ENCODE data around the gene KLHL17.

DNA sequence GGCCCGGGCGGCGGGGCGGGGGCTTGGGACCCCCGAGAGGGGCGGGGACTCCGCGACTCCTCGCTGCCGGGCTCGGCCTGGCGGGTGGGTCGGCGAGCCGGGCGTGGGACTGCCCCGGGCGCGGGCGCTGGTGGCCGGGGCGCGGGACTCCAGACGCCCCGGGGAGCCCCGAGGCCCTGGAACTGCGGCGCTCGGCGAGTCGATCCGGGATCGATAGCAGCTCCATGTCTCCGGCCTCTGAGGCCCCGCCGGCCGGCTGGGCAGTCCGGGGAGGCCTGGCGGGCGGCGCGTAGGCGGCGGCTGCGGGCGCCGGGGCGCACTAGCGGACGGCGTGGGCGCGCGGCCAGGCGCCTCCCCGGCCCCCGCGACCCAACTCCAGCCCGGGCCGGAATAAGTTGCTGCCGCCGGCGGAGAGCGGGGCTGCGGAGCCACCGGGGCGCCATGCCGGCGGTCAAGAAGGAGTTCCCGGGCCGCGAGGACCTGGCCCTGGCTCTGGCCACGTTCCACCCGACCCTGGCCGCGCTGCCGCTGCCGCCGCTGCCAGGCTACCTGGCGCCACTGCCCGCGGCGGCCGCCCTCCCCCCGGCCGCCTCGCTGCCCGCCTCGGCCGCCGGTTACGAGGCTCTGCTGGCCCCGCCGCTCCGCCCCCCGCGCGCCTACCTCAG is 36.3 kb upstream of the KLHL17 start:
- no peak for TF ChIP-seq POLR2AphosphoS5 (IDR thresholded peaks at IDR 0.05; ENCODE audit: low read depth)
- TF ChIP-seq, protein P1, sequence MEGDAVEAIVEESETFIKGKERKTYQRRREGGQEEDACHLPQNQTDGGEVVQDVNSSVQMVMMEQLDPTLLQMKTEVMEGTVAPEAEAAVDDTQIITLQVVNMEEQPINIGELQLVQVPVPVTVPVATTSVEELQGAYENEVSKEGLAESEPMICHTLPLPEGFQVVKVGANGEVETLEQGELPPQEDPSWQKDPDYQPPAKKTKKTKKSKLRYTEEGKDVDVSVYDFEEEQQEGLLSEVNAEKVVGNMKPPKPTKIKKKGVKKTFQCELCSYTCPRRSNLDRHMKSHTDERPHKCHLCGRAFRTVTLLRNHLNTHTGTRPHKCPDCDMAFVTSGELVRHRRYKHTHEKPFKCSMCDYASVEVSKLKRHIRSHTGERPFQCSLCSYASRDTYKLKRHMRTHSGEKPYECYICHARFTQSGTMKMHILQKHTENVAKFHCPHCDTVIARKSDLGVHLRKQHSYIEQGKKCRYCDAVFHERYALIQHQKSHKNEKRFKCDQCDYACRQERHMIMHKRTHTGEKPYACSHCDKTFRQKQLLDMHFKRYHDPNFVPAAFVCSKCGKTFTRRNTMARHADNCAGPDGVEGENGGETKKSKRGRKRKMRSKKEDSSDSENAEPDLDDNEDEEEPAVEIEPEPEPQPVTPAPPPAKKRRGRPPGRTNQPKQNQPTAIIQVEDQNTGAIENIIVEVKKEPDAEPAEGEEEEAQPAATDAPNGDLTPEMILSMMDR (IDR thresholded peaks at IDR 0.05; ENCODE audit: insufficient read depth, low read length), result no peak

All from HL-60 (cell line).